H1 (cell line): Measurements from ENCODE around the gene RALY. TPM values are rescaled to one million over a fixed set of nuclear protein-coding genes. Genes with fewer than 3 reads are reported as not detected.
A peak's percentile ranks its signal among the peaks of the same experiment; 100 is the strongest.

Experiments
- CTCF ChIA-PET: fragments of 300-600 bp; sonication (Branson Sonifier 250); formaldehyde crosslinking; loops from one replicate; lab custom pipeline; 2021; ENCODE audit not compliant: partially characterized antibody; lab: Charles Lee
- POLR2A ChIA-PET: fragments of 300-600 bp; sonication (Branson Sonifier 250); formaldehyde crosslinking; loops from one replicate; lab custom pipeline; 2021; ENCODE audit warnings: inconsistent platforms; ENCODE audit not compliant: partially characterized antibody; lab: Charles Lee
- DNase-seq, 2 experiments: peaks; one replicate each; pipeline versions ENCODE4 v3.0.0 to v3.0.0-alpha.2; 2010 to 2022; ENCODE audit warnings: low spot score in 2 of 2, low read depth in 1 of 2, mixed read lengths in 1 of 2
- FAIRE-seq: peaks from 2 replicates; lab custom pipeline; 2011; peaks lifted over from hg19 to GRCh38; lab: Jason Lieb, UNC
- H2AFZ ChIP-seq: 2 replicates; pipeline ENCODE4 v1.8.1; 2012; ENCODE audit warnings: low read length, inconsistent platforms
- H2AK5ac ChIP-seq: 2 replicates; pipeline ENCODE4 v1.6.1; 2013; ENCODE audit warnings: low read depth, low read length
- H2BK120ac ChIP-seq: replicated peaks from 2 replicates; pipeline ENCODE3; 2013; ENCODE audit warnings: low read depth, low read length, inconsistent platforms
- H2BK12ac ChIP-seq: 2 replicates; pipeline ENCODE4 v1.6.1; 2013; ENCODE audit warnings: low read depth, low read length
- H2BK15ac ChIP-seq: 2 replicates; pipeline ENCODE4 v1.6.1; 2013; ENCODE audit warnings: low read length
- H2BK20ac ChIP-seq: 2 replicates; pipeline ENCODE4 v1.6.1; 2013; ENCODE audit warnings: low read length
- H2BK5ac ChIP-seq: 2 replicates; pipeline ENCODE4 v1.6.1; 2013; ENCODE audit warnings: low read depth, low read length
- H3K14ac ChIP-seq: 2 replicates; pipeline ENCODE4 v1.6.1; 2013; ENCODE audit warnings: inconsistent platforms; ENCODE audit not compliant: insufficient read length
- H3K18ac ChIP-seq: 2 replicates; pipeline ENCODE4 v1.6.1; 2013; ENCODE audit warnings: low read length; ENCODE audit errors: extremely low read depth
- H3K23ac ChIP-seq: 2 replicates; pipeline ENCODE4 v1.6.1; 2013; ENCODE audit warnings: inconsistent platforms; ENCODE audit not compliant: insufficient read length
- H3K23me2 ChIP-seq: 2 replicates; pipeline ENCODE4 v1.6.1; 2013; ENCODE audit warnings: low read depth, low read length
- H3K27ac ChIP-seq: 2 replicates; pipeline ENCODE4 v1.6.1; 2011; ENCODE audit warnings: low read depth, low read length, inconsistent platforms
- H3K27me3 ChIP-seq, 4 experiments: replicated peaks in 1 of 4; 1 replicate in 1 of 4; 2 replicates in 3 of 4; pipeline versions ENCODE4 v1.6.1 to v1.8.1; 2011 to 2013; ENCODE audit warnings: low read length in 3 of 4, mild to moderate bottlenecking in 3 of 4, inconsistent platforms in 2 of 4, mixed read lengths in 2 of 4, moderate library complexity in 1 of 4; ENCODE audit not compliant: control insufficient read depth in 3 of 4, insufficient read depth in 3 of 4; ENCODE audit errors: extremely low read depth in 1 of 4
- H3K36me3 ChIP-seq, 4 experiments: 2 replicates each; pipeline versions ENCODE4 v1.6.1 to v1.8.1; 2011 to 2013; ENCODE audit warnings: mild to moderate bottlenecking in 4 of 4, low read length in 3 of 4, moderate library complexity in 2 of 4, control low read depth in 1 of 4, inconsistent platforms in 1 of 4; ENCODE audit not compliant: insufficient read depth in 4 of 4, control insufficient read depth in 2 of 4
- H3K4ac ChIP-seq: replicated peaks from 2 replicates; pipeline ENCODE3; 2013; ENCODE audit warnings: low read length, low read depth, mixed read lengths, inconsistent platforms; ENCODE audit not compliant: insufficient read length
- H3K4me1 ChIP-seq, 4 experiments: replicated peaks in 1 of 4; 1 replicate in 1 of 4; 2 replicates in 3 of 4; pipeline versions ENCODE4 v1.6.1 to v1.8.1; 2011 to 2013; ENCODE audit warnings: low read length in 3 of 4, inconsistent platforms in 2 of 4, mixed read lengths in 1 of 4; ENCODE audit not compliant: insufficient read depth in 4 of 4, control insufficient read depth in 3 of 4
- H3K4me2 ChIP-seq, 2 experiments: 2 replicates each; pipeline versions ENCODE4 v1.6.1 to v1.8.1; 2011 to 2013; ENCODE audit warnings: low read depth in 2 of 2, low read length in 2 of 2, control low read depth in 1 of 2, inconsistent platforms in 1 of 2, mild to moderate bottlenecking in 1 of 2; ENCODE audit not compliant: insufficient read depth in 1 of 2
- H3K4me3 ChIP-seq, 4 experiments: fragments of 200-600, 300-600 bp in 1 of 4; sonication (generic), shearing (Covaris generic), sonication (Bioruptor Twin) in 1 of 4; 2 replicates each; pipeline versions ENCODE4 v1.5.1 to v1.8.1; 2011 to 2016; ENCODE audit warnings: low read length in 4 of 4, low read depth in 3 of 4, control low read depth in 2 of 4, inconsistent platforms in 2 of 4, mild to moderate bottlenecking in 2 of 4, mixed read lengths in 1 of 4, moderate library complexity in 1 of 4; ENCODE audit not compliant: insufficient read depth in 2 of 4; ENCODE audit errors: extremely low read depth in 1 of 4
- H3K56ac ChIP-seq: replicated peaks from 2 replicates; pipeline ENCODE3; 2013; ENCODE audit warnings: low read depth, mild to moderate bottlenecking, mixed read lengths, low read length, inconsistent platforms; ENCODE audit not compliant: insufficient read length
- H3K79me1 ChIP-seq: 2 replicates; pipeline ENCODE4 v1.6.1; 2013; ENCODE audit warnings: low read depth, low read length, control low read depth
- H3K79me2 ChIP-seq, 2 experiments: 2 replicates each; pipeline versions ENCODE4 v1.6.1 to v1.8.1; 2012 to 2013; ENCODE audit warnings: low read length in 2 of 2, mild to moderate bottlenecking in 2 of 2, inconsistent platforms in 1 of 2; ENCODE audit not compliant: insufficient read depth in 2 of 2, control insufficient read depth in 1 of 2
- H3K9ac ChIP-seq, 4 experiments: replicated peaks in 1 of 4; 1 replicate in 1 of 4; 2 replicates in 3 of 4; pipeline versions ENCODE4 v1.6.1 to v1.8.1; 2011 to 2013; ENCODE audit warnings: low read depth in 3 of 4, low read length in 3 of 4, control low read depth in 2 of 4, mild to moderate bottlenecking in 2 of 4, moderate library complexity in 2 of 4, inconsistent platforms in 1 of 4; ENCODE audit errors: extremely low read depth in 1 of 4
- H3K9me3 ChIP-seq, 2 experiments: 2 replicates each; pipeline versions ENCODE4 v1.6.1 to v1.8.1; 2012 to 2013; ENCODE audit warnings: mild to moderate bottlenecking in 2 of 2, moderate library complexity in 2 of 2, control low read depth in 1 of 2, inconsistent platforms in 1 of 2, low read depth in 1 of 2, low read length in 1 of 2, mixed read lengths in 1 of 2; ENCODE audit not compliant: insufficient read depth in 2 of 2
- H4K20me1 ChIP-seq, 2 experiments: replicated peaks in 1 of 2; 2 replicates each; pipeline versions ENCODE3 to v1.8.1; 2011 to 2013; ENCODE audit warnings: inconsistent platforms in 2 of 2, low read length in 2 of 2, mild to moderate bottlenecking in 1 of 2; ENCODE audit not compliant: insufficient read depth in 2 of 2, control insufficient read depth in 1 of 2
- H4K5ac ChIP-seq: 2 replicates; pipeline ENCODE4 v1.6.1; 2013; ENCODE audit warnings: low read length, low read depth, mixed read lengths, inconsistent platforms; ENCODE audit not compliant: insufficient read length
- H4K8ac ChIP-seq: 2 replicates; pipeline ENCODE4 v1.8.0; 2013; ENCODE audit warnings: mild to moderate bottlenecking, moderate library complexity, low read length, inconsistent platforms; ENCODE audit not compliant: insufficient read depth; ENCODE audit errors: extremely low read depth
- H4K91ac ChIP-seq: replicated peaks from 2 replicates; pipeline ENCODE3; 2013; ENCODE audit warnings: low read length, mixed read lengths, inconsistent platforms; ENCODE audit not compliant: insufficient read length
- CEBPB ChIP-seq: IDR thresholded peaks from 2 replicates; pipeline ENCODE4 v1.6.1; 2012; ENCODE audit warnings: low read depth, low read length
- KDM4A ChIP-seq: IDR thresholded peaks from one replicate; pipeline ENCODE4 v1.7.1; 2012; ENCODE audit warnings: low read depth, mild to moderate bottlenecking, moderate library complexity, low read length, inconsistent platforms; ENCODE audit not compliant: severe bottlenecking
- WGBS, 2 experiments: shearing (Covaris generic) in 1 of 2; methylation state at CpG; one replicate each; pipeline versions ENCODE4 v1.1.6 to v1.1.7; 2013 to 2015; ENCODE audit warnings: low lambda C conversion rate in 2 of 2, mixed read lengths in 2 of 2, inconsistent platforms in 1 of 2, low coverage in 1 of 2, missing lambda C conversion rate in 1 of 2; ENCODE audit not compliant: insufficient replicate concordance in 2 of 2, insufficient coverage in 1 of 2, insufficient read length in 1 of 2; ENCODE audit errors: extremely low coverage in 1 of 2, missing lambda C conversion rate in 1 of 2; 5-methylcytosine and 5-hydroxymethylcytosine counted together
- polyA plus RNA-seq, 7 experiments: library from polyadenylated mRNA; depleted of rRNA in 3 of 7; stranded (reverse) in 5 of 7; unstranded in 2 of 7; fragments of >200 nt in 5 of 7; fragments of 200-250 nt in 2 of 7; gene quantifications; 1 replicate in 5 of 7; 2 replicates in 1 of 7; 4 replicates in 1 of 7; pipeline versions ENCODE4 v1.2.1 to v1.2.3, GENCODE V29; 2011 to 2013; ENCODE audit warnings: missing spikeins in 2 of 7, mixed read lengths in 2 of 7
- total RNA-seq: library from RNA; stranded (reverse); fragmentation: NEBNext Ultra II Directional; extraction: Animal tissue kit (Norgen Biotek cat#: 25700); gene quantifications from 2 replicates; pipeline ENCODE4 v1.2.1, GENCODE V29; 2021

RALY gene
- total and polyA plus RNA-seq, 2 of the 8 experiments (the other 6 are each of a cell fraction or from before 2014, with no cell fraction given), result 133 to 148 TPM

- Histone ChIP-seq H3K4me2 (peak overlapping the region; percentile 77 to 85), H2AFZ (0 out of 2 replicates have a peak overlapping the region, but pooled peaks have one; percentile 14), H3K23me2 (peaks cover 9% of the 10 kb centered on the region), H3K9me3 (no peaks in the 10 kb centered on the region), H3K36me3 (peaks cover 0 to 15% (median 8%) of the 10 kb centered on the region in 4 experiments; a peak in 4 of 8 replicates), H2AK5ac (no peak overlapping the region), H3K9ac (peak overlapping the region; percentile 30 to 82 (median 55)), H2BK15ac (0 out of 2 replicates have a peak overlapping the region, but pooled peaks have one; percentile 65), H3K18ac (peak overlapping the region; percentile 39; the same call in 1 of the 2 replicates), H3K23ac (no peak overlapping the region), H2BK12ac (no peak overlapping the region; the same call in 1 of the 2 replicates), H3K4me3 (peak overlapping the region; percentile 59 to 99 (median 98)), H3K79me1 (no peaks in the 10 kb centered on the region), H3K27me3 (no peaks in the 10 kb centered on the region), H4K20me1 (peaks cover 24% of the 10 kb centered on the region in 2 experiments), H3K56ac (no peak overlapping the region), H3K4me1 (peaks cover 0 to 6% (median 0%) of the 10 kb centered on the region in 4 experiments; a peak in 3 of 7 replicates), H3K79me2 (peaks cover 29 to 43% of the 10 kb centered on the region in 2 experiments), H2BK20ac (no peak overlapping the region), H3K27ac (peak overlapping the region; percentile 27; the same call in 1 of the 2 replicates), H4K8ac (no peak overlapping the region; the same call in 1 of the 2 replicates), H4K5ac (peak overlapping the region; percentile 2), H3K4ac (no peak overlapping the region), H2BK5ac (peak overlapping the region; percentile 29; the same call in 1 of the 2 replicates), H4K91ac (no peak overlapping the region), H2BK120ac (no peak overlapping the region), H3K14ac (no peak overlapping the region)
- DNase-seq, result no peak
- FAIRE-seq, result no peak
- POLR2A ChIA-PET, result interaction anchor here (0.6 to 3.9 kb wide), 39 partner anchors 8 to 1172 kb away, joined by 3 to 53 read pairs (median 4); partner anchors contain the start of genes EIF6, ITCH and RALY
- CTCF ChIA-PET, result interaction anchor here (0.6 to 1.5 kb wide), 7 partner anchors 11 to 1490 kb away, joined by 3 to 5 read pairs (median 3); no protein-coding TSS in a partner anchor
- WGBS, 2 experiments, result 11% methylated on average over 18 of the region's 18 CpGs; no CpG with 5 or more reads in 1 of the 2 experiments
- no peak for TF ChIP-seq CEBPB
- TF ChIP-seq KDM4A, result peak; percentile 6
These were observed 118.9 kb downstream of the RALY start for GRCh38 chr20:34112600-34113101.
